Stomach (tissue), 9 donors: ENCODE data around the gene M6PR. TPM values are rescaled to one million over a fixed set of nuclear protein-coding genes. Genes with fewer than 3 reads are reported as not detected.

Experiments
- DNase-seq, 2 donors: peaks; one replicate each; pipeline versions ENCODE4 v3.0.0 to v3.0.0-alpha.2; 2013 to 2019
- H3K27ac ChIP-seq, 5 donors: fragments of 200-600 bp in 4 of 5; sonication (generic) in 4 of 5; one replicate each; pipeline ENCODE4 v1.5.1; 2013 to 2019; ENCODE audit warnings: mild to moderate bottlenecking in 1 of 5, moderate library complexity in 1 of 5
- H3K27me3 ChIP-seq, 3 donors: fragments of 200-600 bp; sonication (generic); one replicate each; pipeline ENCODE4 v1.5.1; 2017 to 2019; ENCODE audit warnings: mixed run types in 1 of 3
- H3K36me3 ChIP-seq, 4 donors: fragments of 200-600 bp; sonication (generic); 1 replicate in 3 of 4; 2 replicates in 1 of 4; pipeline ENCODE4 v1.5.1; 2016 to 2019
- H3K4me1 ChIP-seq, 4 donors: fragments of 200-600 bp; sonication (generic); one replicate each; pipeline ENCODE4 v1.5.1; 2016 to 2019
- H3K4me3 ChIP-seq, 4 donors: fragments of 200-600 bp; sonication (generic) in 3 of 4; one replicate each; pipeline ENCODE4 v1.5.1; 2016 to 2019; ENCODE audit warnings: mild to moderate bottlenecking in 1 of 4
- H3K9me3 ChIP-seq, 4 donors: fragments of 200-600 bp; sonication (generic); one replicate each; pipeline ENCODE4 v1.5.1; 2016 to 2019
- CTCF ChIP-seq, 7 experiments: fragments of 450-650 bp in 4 of 7; fragments of 200-600 bp in 3 of 7; sonication (generic) in 3 of 7; IDR thresholded peaks; one replicate each; pipeline ENCODE4 v1.5.1; 2016 to 2019; ENCODE audit warnings: antibody characterized with exemption in 7 of 7, control low read depth in 2 of 7, mild to moderate bottlenecking in 1 of 7
- EP300 ChIP-seq: sonication (generic); formaldehyde crosslinking; IDR thresholded peaks from one replicate; pipeline ENCODE4 v1.6.1; 2017; ENCODE audit warnings: antibody characterized with exemption
- POLR2A ChIP-seq, 4 donors: fragments of 450-650 bp; IDR thresholded peaks; one replicate each; pipeline ENCODE4 v1.6.1; 2016; ENCODE audit warnings: antibody characterized with exemption in 4 of 4, control low read depth in 2 of 4, mild to moderate bottlenecking in 1 of 4, moderate library complexity in 1 of 4
- POLR2AphosphoS5 ChIP-seq, 3 donors: sonication (generic); formaldehyde crosslinking; IDR thresholded peaks; one replicate each; pipeline ENCODE4 v1.6.1; 2016; ENCODE audit warnings: antibody characterized with exemption in 3 of 3
- WGBS, 5 donors: extraction: QIAGEN DNeasy Blood & Tissue Kit in 3 of 5; methylation state at CpG; one replicate each; pipeline versions ENCODE4 v1.1.5 to v1.1.7; 2013 to 2018; 5-methylcytosine and 5-hydroxymethylcytosine counted together
- intact Hi-C: fragments of 100-400 bp; cut with DNase I; formaldehyde crosslinking; loops from one replicate; pipeline ENCODE4 v1.15.1; 2023; ENCODE audit warnings: low total_unique reads
- polyA plus RNA-seq, 3 donors: library from polyadenylated mRNA; stranded (reverse); fragments of 200-250 nt; gene quantifications; one replicate each; pipeline ENCODE4 v1.2.3, GENCODE V29; 2013
- total RNA-seq, 5 donors: library from RNA; depleted of rRNA; stranded (reverse); fragments of >200 nt; gene quantifications; one replicate each; pipeline versions ENCODE4 v1.1.0 to v1.2.3, GENCODE V29; 2014 to 2016
- donor health status: healthy with polysubstance abuse.
- donor health status: Bipolar disorder and iron deficiency.
- donor health status: healthy.

The M6PR gene
- total and polyA plus RNA-seq, 8 donors, result 20.9 to 155 (median 49.8) TPM

GRCh38 chr12:8917751-8918150 is 31.7 kb downstream of the M6PR start:
- intact Hi-C loops, result no loop called here
- no peaks in the 10 kb centered on the region for H3K27me3 ChIP-seq
- WGBS, 5 donors, result 53 to 69% (median 67%) methylated on average over 1 of the region's 1 CpG
- peaks cover 16 to 45% (median 41%) of the 10 kb centered on the region in 4 donors for H3K36me3 ChIP-seq
- no peak overlapping the region for H3K4me3 ChIP-seq
- no peaks in the 10 kb centered on the region for H3K9me3 ChIP-seq
- peaks cover 14 to 37% (median 27%) of the 10 kb centered on the region in 4 donors for H3K4me1 ChIP-seq
- no peak for DNase-seq
- no peak overlapping the region for H3K27ac ChIP-seq
- no peak for TF ChIP-seq CTCF (IDR thresholded peaks at IDR 0.05)
- no peak for TF ChIP-seq EP300
- TF ChIP-seq POLR2AphosphoS5 (IDR thresholded peaks at IDR 0.05), result no peak
- TF ChIP-seq POLR2A (IDR thresholded peaks at IDR 0.05), result no peak

- WGBS, 5 donors, result 73 to 78% (median 76%) methylated on average over 3 of the region's 3 CpGs
These were observed 32.4 kb downstream of the M6PR start for GRCh38 chr12:8917031-8917430.

GRCh38 chr12:8916154-8916553 is 33.3 kb downstream of the M6PR start:
- H3K36me3 ChIP-seq, result peaks cover 9 to 29% (median 25%) of the 10 kb centered on the region in 4 donors
- intact Hi-C loops, result no loop called here

More at GRCh38 chr12:8917031-8917430, 32.4 kb downstream of the M6PR start:
- Histone ChIP-seq H3K36me3 (peaks cover 12 to 38% (median 34%) of the 10 kb centered on the region in 4 donors), H3K9me3 (no peaks in the 10 kb centered on the region), H3K27me3 (no peaks in the 10 kb centered on the region), H3K4me1 (peaks cover 14 to 39% (median 29%) of the 10 kb centered on the region in 4 donors), H3K27ac (no peak overlapping the region), H3K4me3 (no peak overlapping the region)
- no peak for TF ChIP-seq POLR2A (IDR thresholded peaks at IDR 0.05)
- TF ChIP-seq CTCF (IDR thresholded peaks at IDR 0.05), result no peak
- no peak for TF ChIP-seq EP300
- no peak for TF ChIP-seq POLR2AphosphoS5 (IDR thresholded peaks at IDR 0.05)
- DNase-seq, result no peak
- intact Hi-C loops, result no loop called here

GRCh38 chr12:8914716-8915526 is 34.5 kb downstream of the M6PR start:
- Histone ChIP-seq H3K27ac (peak overlapping the region; percentile 30 to 92 (median 86)), H3K4me1 (peaks cover 14 to 39% (median 29%) of the 10 kb centered on the region in 4 donors), H3K9me3 (no peaks in the 10 kb centered on the region), H3K36me3 (peaks cover 3 to 17% (median 13%) of the 10 kb centered on the region in 4 donors), H3K4me3 (peak overlapping the region; percentile 56 to 78 (median 68)), H3K27me3 (no peaks in the 10 kb centered on the region)
- 1 to 4% (median 2%) methylated on average over 18 to 28 of the region's 35 CpGs for WGBS, 5 donors
- DNase-seq, result peak; percentile 49 to 82
- intact Hi-C loops, result no loop called here
- TF ChIP-seq POLR2A (IDR thresholded peaks at IDR 0.05) (no peak), POLR2AphosphoS5 (IDR thresholded peaks at IDR 0.05) (no peak), EP300 (no peak)

More at GRCh38 chr12:8916154-8916553, 33.3 kb downstream of the M6PR start:
- H3K27ac ChIP-seq, result no peak overlapping the region
- no peak overlapping the region for H3K4me3 ChIP-seq
- no peaks in the 10 kb centered on the region for H3K9me3 ChIP-seq
- TF ChIP-seq EP300, result no peak
- TF ChIP-seq CTCF (IDR thresholded peaks at IDR 0.05), result no peak
- TF ChIP-seq POLR2AphosphoS5 (IDR thresholded peaks at IDR 0.05), result no peak
- TF ChIP-seq POLR2A (IDR thresholded peaks at IDR 0.05), result no peak
- no peaks in the 10 kb centered on the region for H3K27me3 ChIP-seq
- no peak for DNase-seq
- peaks cover 14 to 39% (median 29%) of the 10 kb centered on the region in 4 donors for H3K4me1 ChIP-seq
